ENCODE data around the gene PHF21A. TPM values are rescaled to one million over a fixed set of nuclear protein-coding genes. Genes with fewer than 3 reads are reported as not detected.

Gene PHF21A
- total and polyA plus RNA-seq, 2 of the 13 experiments (the other 11 are each of a cell fraction or from before 2014, with no cell fraction given) = 4.1 to 34.6 TPM

- 100% methylated on average over 1 of the region's 1 CpG for WGBS (ENCODE audit: low lambda C conversion rate)
- H3K4me3 ChIP-seq (replicated peaks in 1 of 3; ENCODE audit: insufficient read depth in 1 of 3, low read depth in 2 of 3, low read length in 3 of 3) = no peak overlapping the region
- H4K20me1 ChIP-seq (ENCODE audit: insufficient read depth, low read length) = peaks cover 6% of the 10 kb centered on the region
- no peaks in the 10 kb centered on the region for H3K79me2 ChIP-seq (ENCODE audit: insufficient read depth, low read length)
- in situ Hi-C loops (cut with HindIII; ENCODE audit: extremely low pct_ligation_motif_present, low pct_unique_long_range_greater_than_20kb) = no loop called here
- FAIRE-seq (no peak), ATAC-seq (no peak), DNase-seq (ENCODE audit: low spot score) (no peak)
- no peaks in the 10 kb centered on the region for H3K4me1 ChIP-seq (ENCODE audit: insufficient read depth, low read length)
- ChIA-PET CTCF (ENCODE audit: low intra/inter-chr PET ratio, low total read pairs) (no interaction called here), POLR2A (no interaction called here)
- no peak overlapping the region for H3K9ac ChIP-seq (ENCODE audit: insufficient read depth, low read depth, low read length)
- no peaks in the 10 kb centered on the region for H3K9me3 ChIP-seq (ENCODE audit: low read length)
- H3K4me2 ChIP-seq (ENCODE audit: low read depth, low read length) = no peak overlapping the region
- H3K36me3 ChIP-seq (replicated peaks in 1 of 2; ENCODE audit: control insufficient read depth in 1 of 2, insufficient read depth in 2 of 2, low read length in 2 of 2) = no peaks in the 10 kb centered on the region
- no peak overlapping the region for H2AFZ ChIP-seq (ENCODE audit: low read length)
- BruUV-seq (replicated peaks) = no TSS peak
- no peak overlapping the region for H3K27ac ChIP-seq (ENCODE audit: extremely low read length, insufficient read depth, low read length)
- no peaks in the 10 kb centered on the region for H3K27me3 ChIP-seq (ENCODE audit: control insufficient read depth in 1 of 2, insufficient read depth in 2 of 2, low read length in 2 of 2)
- intact Hi-C loops (cut with micrococcal nuclease; ENCODE audit: unreplicated experiment) = no loop called here
- no peak for TF ChIP-seq SIX4 (CRISPR knock-in tag; IDR thresholded peaks at IDR 0.05)
- TF ChIP-seq, protein P1, sequence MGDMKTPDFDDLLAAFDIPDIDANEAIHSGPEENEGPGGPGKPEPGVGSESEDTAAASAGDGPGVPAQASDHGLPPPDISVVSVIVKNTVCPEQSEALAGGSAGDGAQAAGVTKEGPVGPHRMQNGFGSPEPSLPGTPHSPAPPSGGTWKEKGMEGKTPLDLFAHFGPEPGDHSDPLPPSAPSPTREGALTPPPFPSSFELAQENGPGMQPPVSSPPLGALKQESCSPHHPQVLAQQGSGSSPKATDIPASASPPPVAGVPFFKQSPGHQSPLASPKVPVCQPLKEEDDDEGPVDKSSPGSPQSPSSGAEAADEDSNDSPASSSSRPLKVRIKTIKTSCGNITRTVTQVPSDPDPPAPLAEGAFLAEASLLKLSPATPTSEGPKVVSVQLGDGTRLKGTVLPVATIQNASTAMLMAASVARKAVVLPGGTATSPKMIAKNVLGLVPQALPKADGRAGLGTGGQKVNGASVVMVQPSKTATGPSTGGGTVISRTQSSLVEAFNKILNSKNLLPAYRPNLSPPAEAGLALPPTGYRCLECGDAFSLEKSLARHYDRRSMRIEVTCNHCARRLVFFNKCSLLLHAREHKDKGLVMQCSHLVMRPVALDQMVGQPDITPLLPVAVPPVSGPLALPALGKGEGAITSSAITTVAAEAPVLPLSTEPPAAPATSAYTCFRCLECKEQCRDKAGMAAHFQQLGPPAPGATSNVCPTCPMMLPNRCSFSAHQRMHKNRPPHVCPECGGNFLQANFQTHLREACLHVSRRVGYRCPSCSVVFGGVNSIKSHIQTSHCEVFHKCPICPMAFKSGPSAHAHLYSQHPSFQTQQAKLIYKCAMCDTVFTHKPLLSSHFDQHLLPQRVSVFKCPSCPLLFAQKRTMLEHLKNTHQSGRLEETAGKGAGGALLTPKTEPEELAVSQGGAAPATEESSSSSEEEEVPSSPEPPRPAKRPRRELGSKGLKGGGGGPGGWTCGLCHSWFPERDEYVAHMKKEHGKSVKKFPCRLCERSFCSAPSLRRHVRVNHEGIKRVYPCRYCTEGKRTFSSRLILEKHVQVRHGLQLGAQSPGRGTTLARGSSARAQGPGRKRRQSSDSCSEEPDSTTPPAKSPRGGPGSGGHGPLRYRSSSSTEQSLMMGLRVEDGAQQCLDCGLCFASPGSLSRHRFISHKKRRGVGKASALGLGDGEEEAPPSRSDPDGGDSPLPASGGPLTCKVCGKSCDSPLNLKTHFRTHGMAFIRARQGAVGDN (CRISPR knock-in tag; IDR thresholded peaks at IDR 0.05) = no peak
- no peak for TF ChIP-seq RXRB (CRISPR knock-in tag; IDR thresholded peaks at IDR 0.05; ENCODE audit: borderline replicate concordance)
- no peak for TF ChIP-seq ZBED4 (CRISPR knock-in tag; IDR thresholded peaks at IDR 0.05; ENCODE audit: borderline replicate concordance)
- TF ChIP-seq ZNF10 (CRISPR knock-in tag; IDR thresholded peaks at IDR 0.05; ENCODE audit: borderline replicate concordance, low read depth) = no peak
- TF ChIP-seq, protein P2, sequence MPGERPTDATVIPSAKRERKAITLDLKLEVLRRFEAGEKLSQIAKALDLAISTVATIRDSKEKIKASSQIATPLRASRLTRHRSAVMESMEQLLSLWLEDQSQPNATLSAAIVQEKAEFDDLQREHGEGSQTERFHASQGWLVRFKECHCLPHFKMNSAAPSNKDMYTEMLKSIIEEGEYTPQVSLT (CRISPR knock-in tag; IDR thresholded peaks at IDR 0.05; ENCODE audit: borderline replicate concordance, low read depth) = no peak
- no peak for TF ChIP-seq ZBTB3 (CRISPR knock-in tag; IDR thresholded peaks at IDR 0.05; ENCODE audit: borderline replicate concordance, low read depth)
- no peak for TF ChIP-seq CENPX (CRISPR knock-in tag; IDR thresholded peaks at IDR 0.05)
- TF ChIP-seq POGK (CRISPR knock-in tag; conservative IDR thresholded peaks at IDR 0.05) = no peak
- TF ChIP-seq ARNTL (CRISPR knock-in tag; IDR thresholded peaks at IDR 0.05) = no peak
- TF ChIP-seq TOPORS (CRISPR knock-in tag; IDR thresholded peaks at IDR 0.05) = no peak
- no peak for TF ChIP-seq MIER2 (CRISPR knock-in tag; IDR thresholded peaks at IDR 0.05)
- TF ChIP-seq ZNF12 (CRISPR knock-in tag; IDR thresholded peaks at IDR 0.05) = no peak
Measured at GRCh38 chr11:46015941-46016340, 105.3 kb downstream of the PHF21A start.
